NCI-H526 (cell line): ENCODE data around the gene RPS21.
A peak's percentile ranks its signal among the peaks of the same experiment; 100 is the strongest.
"Not testable (repeated sequence)": the region's sequence is repeated elsewhere in the genome, so short reads cannot be mapped to it uniquely, and the experiment has no call there.

Source experiments
- DNase-seq, 2 experiments: peaks; one replicate each; lab custom pipeline; 2025; lab: John Stamatoyannopoulos, UW

RPS21 gene

GRCh38 chr20:62425281-62426058 lies 38.6 kb downstream of the RPS21 start:
- no peak for DNase-seq

GRCh38 chr20:62426059-62426348 lies 39.1 kb downstream of the RPS21 start:
- not testable (repeated sequence) for DNase-seq

- peak; percentile 72 to 95 for DNase-seq
Measured at GRCh38 chr20:62426699-62427131, 39.8 kb downstream of the RPS21 start.

- DNase-seq = peak; percentile 98 to 99
Measured at GRCh38 chr20:62427172-62428001, 40.5 kb downstream of the RPS21 start, which contains the start of gene RBBP8NL. RBBP8NL (minus strand) TSS chr20:62427539; CDS start chr20:62419647, 7,892 bp downstream.

- peak in 1 of 2 experiments; percentile 54 for DNase-seq
Measured at GRCh38 chr20:62428002-62428372, 41.1 kb downstream of the RPS21 start.

GRCh38 chr20:62428396-62429295 lies 41.7 kb downstream of the RPS21 start:
- DNase-seq = no peak

GRCh38 chr20:62429455-62430310 lies 42.8 kb downstream of the RPS21 start:
- no peak for DNase-seq

- DNase-seq = no peak
Measured at GRCh38 chr20:62430311-62430853, 43.5 kb downstream of the RPS21 start.

GRCh38 chr20:62430866-62431447 lies 44.1 kb downstream of the RPS21 start:
- no peak for DNase-seq

- no peak for DNase-seq
Measured at GRCh38 chr20:62433658-62434497, 47.0 kb downstream of the RPS21 start.

GRCh38 chr20:62436692-62437091 lies 49.8 kb downstream of the RPS21 start:
- no peak for DNase-seq

GRCh38 chr20:62437496-62437895 lies 50.6 kb downstream of the RPS21 start:
- DNase-seq = no peak

- no peak for DNase-seq
Measured at GRCh38 chr20:62437927-62438326, 51.0 kb downstream of the RPS21 start.
